Activated T-cell treated with anti-CD3 and anti-CD28 coated beads, Interleukin-2, amount 50 U/mL, for 72 hours (primary cell): ENCODE data around the gene WWC2. TPM values are rescaled to one million over a fixed set of nuclear protein-coding genes. Genes with fewer than 3 reads are reported as not detected.

Experiments
- ATAC-seq, 2 donors: fragments of 150-1000 bp; cut with Tn5 transposase; replicated peaks in 1 of 2; 2 replicates each; pipeline ENCODE4 v1.10.0; 2021; ENCODE audit warnings: moderate library complexity in 2 of 2, mild to moderate bottlenecking in 1 of 2
- DNase-seq, 2 donors: peaks; one replicate each; pipeline ENCODE4 v3.0.0; 2021 to 2022; ENCODE audit warnings: mixed read lengths in 1 of 2
- H3K27ac Mint-ChIP-seq: one replicate; pipeline ENCODE4 v1.8.0; 2022; ENCODE audit warnings: mild to moderate bottlenecking, moderate library complexity, mixed read lengths
- H3K27me3 Mint-ChIP-seq: one replicate; pipeline ENCODE4 v1.8.0; 2022; ENCODE audit warnings: low read depth, mixed read lengths
- H3K36me3 Mint-ChIP-seq, 2 donors: one replicate each; pipeline ENCODE4 v1.8.0; 2022; ENCODE audit warnings: mixed read lengths in 2 of 2, mild to moderate bottlenecking in 1 of 2; ENCODE audit not compliant: insufficient read depth in 2 of 2
- H3K4me1 Mint-ChIP-seq: one replicate; pipeline ENCODE4 v1.8.0; 2022; ENCODE audit warnings: low read depth, mixed read lengths
- H3K4me3 Mint-ChIP-seq, 2 donors: one replicate each; pipeline ENCODE4 v1.8.0; 2022; ENCODE audit warnings: mild to moderate bottlenecking in 2 of 2, mixed read lengths in 2 of 2, moderate library complexity in 2 of 2
- H3K9me3 Mint-ChIP-seq, 2 donors: one replicate each; pipeline ENCODE4 v1.8.0; 2022; ENCODE audit warnings: mixed read lengths in 2 of 2
- total RNA-seq, 2 donors: library from RNA; stranded (reverse); gene quantifications; one replicate each; pipeline ENCODE4 v1.2.3, GENCODE V29; 2022

WWC2 gene
- total RNA-seq, 2 donors from 2014 or later = 3.6 to 3.7 TPM

GRCh38 chr4:183173580-183174526 is 74.8 kb downstream of the WWC2 start:
- no peaks in the 10 kb centered on the region for H3K4me1 Mint-ChIP-seq

GRCh38 chr4:183175631-183176232 is 76.7 kb downstream of the WWC2 start:
- no peaks in the 10 kb centered on the region for H3K36me3 Mint-ChIP-seq
- DNase-seq = no peak
- no peaks in the 10 kb centered on the region for H3K4me1 Mint-ChIP-seq
- no peaks in the 10 kb centered on the region for H3K9me3 Mint-ChIP-seq
- H3K27me3 Mint-ChIP-seq = peaks cover 37% of the 10 kb centered on the region
- no peak overlapping the region for H3K27ac Mint-ChIP-seq
- ATAC-seq = no peak
- no peak overlapping the region for H3K4me3 Mint-ChIP-seq

More at GRCh38 chr4:183173580-183174526, 74.8 kb downstream of the WWC2 start:
- Mint-ChIP-seq H3K27ac (no peak overlapping the region), H3K36me3 (no peaks in the 10 kb centered on the region), H3K4me3 (no peak overlapping the region), H3K27me3 (peaks cover 18% of the 10 kb centered on the region), H3K9me3 (no peaks in the 10 kb centered on the region)
- ATAC-seq (no peak), DNase-seq (no peak)

GRCh38 chr4:183177001-183177400 is 77.9 kb downstream of the WWC2 start:
- no peaks in the 10 kb centered on the region for H3K4me1 Mint-ChIP-seq
- H3K36me3 Mint-ChIP-seq = no peaks in the 10 kb centered on the region
- no peak overlapping the region for H3K27ac Mint-ChIP-seq
- H3K27me3 Mint-ChIP-seq = peaks cover 41% of the 10 kb centered on the region
- no peaks in the 10 kb centered on the region for H3K9me3 Mint-ChIP-seq
- H3K4me3 Mint-ChIP-seq = no peak overlapping the region
- ATAC-seq (no peak), DNase-seq (no peak)

- Mint-ChIP-seq H3K27me3 (peaks cover 42% of the 10 kb centered on the region), H3K9me3 (no peaks in the 10 kb centered on the region)
These were observed 79.1 kb downstream of the WWC2 start for GRCh38 chr4:183178201-183178600.

GRCh38 chr4:183180096-183180495 is 81.0 kb downstream of the WWC2 start:
- peaks cover 14% of the 10 kb centered on the region for H3K4me1 Mint-ChIP-seq
- ATAC-seq = no peak
- peaks cover 42% of the 10 kb centered on the region for H3K27me3 Mint-ChIP-seq
- no peak overlapping the region for H3K4me3 Mint-ChIP-seq
- no peak overlapping the region for H3K27ac Mint-ChIP-seq
- peaks cover 4 to 6% of the 10 kb centered on the region in 2 donors for H3K9me3 Mint-ChIP-seq
- no peak for DNase-seq
- peaks cover 0 to 5% of the 10 kb centered on the region in 2 donors for H3K36me3 Mint-ChIP-seq

More at GRCh38 chr4:183178201-183178600, 79.1 kb downstream of the WWC2 start:
- ATAC-seq = no peak
- Mint-ChIP-seq H3K36me3 (no peaks in the 10 kb centered on the region), H3K4me1 (no peaks in the 10 kb centered on the region), H3K4me3 (no peak overlapping the region), H3K27ac (no peak overlapping the region)
- no peak for DNase-seq

GRCh38 chr4:183180621-183181020 is 81.6 kb downstream of the WWC2 start:
- Mint-ChIP-seq H3K4me3 (no peak overlapping the region), H3K27me3 (peaks cover 42% of the 10 kb centered on the region), H3K36me3 (peaks cover 0 to 5% of the 10 kb centered on the region in 2 donors), H3K4me1 (peaks cover 20% of the 10 kb centered on the region), H3K27ac (no peak overlapping the region), H3K9me3 (peaks cover 4 to 6% of the 10 kb centered on the region in 2 donors)
- ATAC-seq (no peak), DNase-seq (no peak)

- DNase-seq (no peak), ATAC-seq (no peak)
- H3K36me3 Mint-ChIP-seq = peaks cover 0 to 5% of the 10 kb centered on the region in 2 donors
- H3K9me3 Mint-ChIP-seq = peaks cover 4 to 6% of the 10 kb centered on the region in 2 donors
- H3K27me3 Mint-ChIP-seq = peaks cover 43% of the 10 kb centered on the region
- no peak overlapping the region for H3K4me3 Mint-ChIP-seq
- H3K4me1 Mint-ChIP-seq = peaks cover 20% of the 10 kb centered on the region
- H3K27ac Mint-ChIP-seq = no peak overlapping the region
These were observed 82.0 kb downstream of the WWC2 start for GRCh38 chr4:183181081-183181480.

GRCh38 chr4:183182873-183183725 is 84.0 kb downstream of the WWC2 start:
- peaks cover 0 to 5% of the 10 kb centered on the region in 2 donors for H3K36me3 Mint-ChIP-seq
- no peak overlapping the region for H3K4me3 Mint-ChIP-seq
- peak; percentile 59 to 82 for ATAC-seq
- no peak overlapping the region for H3K27ac Mint-ChIP-seq
- peaks cover 20% of the 10 kb centered on the region for H3K4me1 Mint-ChIP-seq
- H3K9me3 Mint-ChIP-seq = peaks cover 4 to 6% of the 10 kb centered on the region in 2 donors
- DNase-seq = peak; percentile 23 to 37
- peaks cover 46% of the 10 kb centered on the region for H3K27me3 Mint-ChIP-seq

GRCh38 chr4:183183906-183184535 is 85.0 kb downstream of the WWC2 start:
- DNase-seq (no peak), ATAC-seq (peak; percentile 61 to 63)
- Mint-ChIP-seq H3K4me3 (no peak overlapping the region), H3K4me1 (peaks cover 20% of the 10 kb centered on the region), H3K27me3 (peaks cover 50% of the 10 kb centered on the region), H3K9me3 (peaks cover 4 to 6% of the 10 kb centered on the region in 2 donors), H3K27ac (peak overlapping the region; percentile 2), H3K36me3 (peaks cover 0 to 5% of the 10 kb centered on the region in 2 donors)

- Mint-ChIP-seq H3K4me1 (peaks cover 20% of the 10 kb centered on the region), H3K4me3 (no peak overlapping the region), H3K9me3 (peaks cover 4 to 6% of the 10 kb centered on the region in 2 donors), H3K36me3 (peaks cover 0 to 5% of the 10 kb centered on the region in 2 donors), H3K27ac (no peak overlapping the region), H3K27me3 (peaks cover 40% of the 10 kb centered on the region)
- ATAC-seq (peak; percentile 80 to 83), DNase-seq (peak; percentile 25)
These were observed 86.0 kb downstream of the WWC2 start for GRCh38 chr4:183185018-183185417.

GRCh38 chr4:183185559-183185958 is 86.5 kb downstream of the WWC2 start:
- DNase-seq (no peak), ATAC-seq (no peak)
- Mint-ChIP-seq H3K27me3 (peaks cover 34% of the 10 kb centered on the region), H3K27ac (no peak overlapping the region), H3K4me1 (peaks cover 20% of the 10 kb centered on the region), H3K9me3 (peaks cover 4 to 6% of the 10 kb centered on the region in 2 donors), H3K4me3 (no peak overlapping the region), H3K36me3 (peaks cover 0 to 5% of the 10 kb centered on the region in 2 donors)

GRCh38 chr4:183186813-183187212 is 87.8 kb downstream of the WWC2 start:
- Mint-ChIP-seq H3K27ac (no peak overlapping the region), H3K9me3 (peaks cover 4 to 6% of the 10 kb centered on the region in 2 donors), H3K4me3 (no peak overlapping the region), H3K4me1 (peaks cover 20% of the 10 kb centered on the region), H3K36me3 (peaks cover 0 to 5% of the 10 kb centered on the region in 2 donors), H3K27me3 (peaks cover 37% of the 10 kb centered on the region)
- ATAC-seq (peak in 1 of 2 donors; percentile 10), DNase-seq (no peak)
